HTR-8/SVneo (cell line): ENCODE measurements around the gene WNT8B.

Experiments used
- DNase-seq: peaks from one replicate; pipeline ENCODE4 v3.0.0; 2011; ENCODE audit warnings: low spot score, mixed read lengths; ENCODE audit not compliant: insufficient read length
- FAIRE-seq: peaks from 2 replicates; lab custom pipeline; 2011; peaks lifted over from hg19 to GRCh38; lab: Jason Lieb, UNC

The WNT8B gene, protein sequence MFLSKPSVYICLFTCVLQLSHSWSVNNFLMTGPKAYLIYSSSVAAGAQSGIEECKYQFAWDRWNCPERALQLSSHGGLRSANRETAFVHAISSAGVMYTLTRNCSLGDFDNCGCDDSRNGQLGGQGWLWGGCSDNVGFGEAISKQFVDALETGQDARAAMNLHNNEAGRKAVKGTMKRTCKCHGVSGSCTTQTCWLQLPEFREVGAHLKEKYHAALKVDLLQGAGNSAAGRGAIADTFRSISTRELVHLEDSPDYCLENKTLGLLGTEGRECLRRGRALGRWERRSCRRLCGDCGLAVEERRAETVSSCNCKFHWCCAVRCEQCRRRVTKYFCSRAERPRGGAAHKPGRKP

DNA sequence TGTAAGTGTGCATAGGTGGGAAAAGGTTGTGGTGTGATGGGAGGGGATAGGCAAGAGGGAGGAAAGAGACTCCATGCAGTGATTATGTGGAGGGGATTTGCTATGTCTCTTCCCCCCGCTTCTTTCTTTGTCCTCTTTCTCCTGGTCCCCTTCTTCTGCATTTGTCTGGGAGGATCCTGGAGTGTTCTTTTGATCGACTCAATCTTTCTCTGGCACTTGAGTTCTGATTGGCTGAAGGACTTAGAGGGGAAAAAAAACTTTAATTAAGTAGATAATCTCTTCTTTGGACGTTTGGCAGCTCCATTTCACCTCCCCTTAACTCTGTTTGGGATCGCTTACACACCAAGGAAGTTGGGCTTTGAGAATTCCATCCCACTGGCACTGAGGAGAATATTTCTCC, at the start of gene WNT8B:
TSS of gene WNT8B (plus strand) at position 301 of the 400 bp plus-strand sequence. CDS start 160 bp downstream, outside the sequence.
- no peak for FAIRE-seq
- DNase-seq: no peak

DNA sequence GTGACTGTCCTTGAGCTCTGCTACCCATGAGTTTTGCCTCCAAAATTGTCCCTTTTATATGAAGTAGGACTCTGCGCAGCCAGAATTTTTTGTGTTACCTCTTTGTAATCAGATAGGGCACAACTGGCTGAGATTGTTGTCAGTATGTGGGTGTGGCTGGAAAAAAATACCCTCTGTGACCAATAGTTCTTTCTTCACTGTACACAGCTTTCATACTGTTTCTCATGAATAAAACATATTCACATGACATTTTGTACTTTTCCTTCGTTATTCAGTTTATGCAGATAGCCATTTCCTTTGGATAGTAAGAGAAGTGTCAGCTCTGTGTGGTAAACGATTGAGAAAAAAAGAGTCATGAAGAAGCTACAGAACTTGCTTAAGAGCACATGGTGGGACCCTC, 49.6 kb upstream of the WNT8B start:
- no peak for FAIRE-seq
- no peak for DNase-seq

DNA sequence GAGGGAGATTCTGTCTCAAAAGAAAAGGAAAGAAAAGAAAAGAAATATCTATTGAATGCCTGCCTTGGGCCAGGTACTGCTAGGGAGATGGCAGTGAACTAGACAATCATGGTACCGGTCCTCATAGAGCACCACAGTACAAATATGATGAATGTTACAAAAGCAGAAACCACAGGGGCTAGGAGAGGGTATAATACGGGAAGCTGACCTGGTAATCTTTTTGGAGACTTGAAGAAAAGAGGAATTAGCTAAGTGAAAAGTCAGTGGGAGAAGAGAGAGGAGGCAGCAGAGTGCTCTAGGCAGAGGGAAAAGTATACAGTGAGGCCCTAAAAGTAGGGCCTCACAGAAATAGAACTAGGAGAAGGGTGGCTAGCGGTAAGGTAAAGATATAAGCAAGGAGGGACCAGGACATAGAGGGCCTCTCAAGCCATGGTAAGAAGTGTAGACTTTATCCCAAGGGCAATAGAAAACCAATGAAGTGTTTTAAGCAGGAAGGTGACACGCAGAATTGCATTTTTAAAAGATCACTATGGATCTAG, 42.8 kb upstream of the WNT8B start:
- no peak for DNase-seq

DNA sequence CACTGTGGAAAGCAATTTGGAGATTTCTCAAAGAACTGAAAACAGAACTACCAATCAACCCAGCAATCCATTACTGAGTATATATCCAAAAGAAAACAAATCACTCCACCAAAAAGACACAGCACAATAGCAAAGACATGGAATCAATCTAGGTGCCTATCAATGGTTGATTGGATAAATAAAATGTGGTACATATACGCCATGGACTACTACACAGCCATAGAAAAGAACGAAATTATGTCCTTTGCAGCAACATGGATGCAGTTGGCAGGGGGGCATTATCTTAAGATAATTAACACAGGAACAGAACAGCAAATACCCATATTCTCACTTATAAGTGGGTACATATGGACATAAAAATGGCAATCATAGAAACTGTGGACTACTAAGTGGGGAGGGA, 35.4 kb upstream of the WNT8B start:
- FAIRE-seq (no peak), DNase-seq (no peak)

More for the DNA sequence above, 42.8 kb upstream of the WNT8B start:
- no peak for FAIRE-seq

DNA sequence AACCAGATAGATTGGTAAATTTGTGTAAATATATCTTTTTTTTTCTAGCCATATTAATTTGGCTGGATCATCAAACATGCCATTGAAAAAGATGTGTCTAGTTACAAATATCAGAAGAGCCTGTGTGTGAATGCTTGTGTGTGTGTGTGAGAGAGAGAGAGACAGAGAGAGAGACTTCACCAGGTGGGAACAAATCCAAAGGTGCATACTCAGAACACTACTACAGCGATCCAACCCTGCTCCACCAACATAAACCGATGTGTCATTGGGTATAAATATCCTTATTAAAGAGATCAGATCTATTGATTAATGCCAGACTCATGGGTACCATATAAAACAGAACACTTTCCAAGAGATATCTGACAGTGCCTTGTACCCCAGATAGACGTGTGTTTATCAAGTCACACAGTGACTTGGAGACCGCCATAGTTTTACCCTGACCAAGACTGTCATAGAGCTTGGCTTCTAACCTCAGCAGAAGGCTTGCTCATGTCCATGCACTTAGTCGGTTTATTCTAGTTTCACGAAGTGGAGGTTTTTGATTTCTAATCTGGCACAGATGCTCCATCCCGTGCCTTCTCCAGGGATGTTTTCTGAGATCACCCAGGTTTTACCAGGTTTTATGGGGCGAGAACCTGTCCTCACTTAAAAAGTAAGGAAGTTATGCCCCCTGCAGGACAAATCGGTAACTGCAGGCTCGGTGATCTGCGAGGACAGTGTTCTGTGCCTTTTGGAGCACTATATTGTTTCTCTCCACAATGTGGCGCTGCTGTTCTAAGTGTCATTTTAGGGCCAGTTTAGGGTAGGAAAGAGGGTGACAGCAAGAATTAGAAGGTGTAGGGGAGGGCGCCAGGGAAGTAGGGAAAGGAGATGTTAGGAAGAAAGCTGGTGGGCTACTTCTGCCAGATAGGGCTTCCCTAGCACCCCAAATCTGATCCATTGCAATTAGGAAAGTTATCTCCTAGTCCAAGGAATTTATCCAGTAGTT, 29.3 kb upstream of the WNT8B start:
- peak; percentile 94 for FAIRE-seq
- DNase-seq: peak; percentile 79

DNA sequence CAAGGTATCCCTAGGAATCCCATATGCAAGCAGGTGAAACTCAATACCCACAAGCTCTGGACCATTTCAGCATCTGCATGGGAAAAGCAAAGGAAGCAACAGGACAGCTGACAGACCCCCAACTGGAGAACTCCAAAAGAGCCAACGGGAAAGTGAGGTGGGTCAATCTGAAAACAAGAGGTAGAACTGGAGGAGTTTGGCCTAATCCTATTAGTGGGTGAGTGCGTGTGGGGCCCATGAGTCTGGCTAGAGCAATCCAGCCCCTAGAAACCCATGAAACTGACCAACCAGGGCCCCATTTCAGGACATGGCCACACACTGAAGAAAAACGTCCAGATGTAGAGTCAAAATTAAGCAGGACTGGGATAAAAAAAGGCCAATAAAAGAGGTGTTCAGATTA, 26.6 kb upstream of the WNT8B start:
- FAIRE-seq (no peak), DNase-seq (no peak)

DNA sequence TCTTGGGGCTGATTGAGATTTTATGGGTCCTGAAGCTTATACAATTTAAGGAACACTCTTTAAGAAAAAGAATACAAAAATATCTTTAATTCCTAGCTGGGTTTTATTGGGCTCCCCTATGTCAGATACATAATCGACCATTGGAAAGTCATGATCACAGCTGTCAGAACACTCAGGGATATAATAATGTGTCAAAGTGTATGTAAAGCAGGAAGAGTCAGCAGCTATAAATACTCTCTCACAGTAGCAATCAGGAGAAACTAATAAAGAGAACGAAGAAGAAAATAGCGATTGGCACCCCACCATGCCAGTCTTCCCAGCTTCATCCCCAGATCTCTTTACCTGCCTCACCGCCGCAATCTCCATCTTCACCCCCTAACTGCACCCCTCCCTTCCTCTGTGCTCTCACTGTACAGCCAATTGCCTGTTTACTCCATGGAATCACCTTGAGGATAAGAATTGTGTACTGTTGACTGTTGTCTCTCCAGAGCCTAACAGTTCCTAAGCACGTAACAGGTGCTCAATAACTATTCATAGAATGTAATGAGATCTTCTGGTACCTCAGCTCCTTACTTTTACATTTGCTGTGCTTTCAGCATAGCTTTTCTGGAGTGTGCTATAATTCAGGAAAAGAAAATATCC, 24.0 kb upstream of the WNT8B start:
- no peak for FAIRE-seq
- DNase-seq: no peak

DNA sequence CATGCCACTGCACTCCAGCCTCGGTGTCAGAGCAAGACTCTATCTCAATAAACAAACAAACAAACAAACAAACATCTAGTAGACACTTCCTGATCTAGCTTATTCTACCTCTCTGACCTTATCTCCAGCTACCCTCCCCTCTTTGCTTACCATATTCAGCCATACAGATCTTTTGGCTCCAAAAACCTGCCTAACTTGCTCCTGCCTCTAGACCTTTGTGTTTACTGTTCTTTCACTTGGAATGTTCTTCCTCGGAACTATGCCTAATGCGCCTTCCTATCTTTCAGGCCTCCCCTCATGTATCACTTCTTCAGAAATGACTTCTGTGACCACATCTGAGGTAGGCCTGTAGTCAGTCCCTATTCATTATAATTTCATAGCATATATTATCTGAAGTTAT, 20.3 kb upstream of the WNT8B start:
- DNase-seq: no peak
- FAIRE-seq: no peak

DNA sequence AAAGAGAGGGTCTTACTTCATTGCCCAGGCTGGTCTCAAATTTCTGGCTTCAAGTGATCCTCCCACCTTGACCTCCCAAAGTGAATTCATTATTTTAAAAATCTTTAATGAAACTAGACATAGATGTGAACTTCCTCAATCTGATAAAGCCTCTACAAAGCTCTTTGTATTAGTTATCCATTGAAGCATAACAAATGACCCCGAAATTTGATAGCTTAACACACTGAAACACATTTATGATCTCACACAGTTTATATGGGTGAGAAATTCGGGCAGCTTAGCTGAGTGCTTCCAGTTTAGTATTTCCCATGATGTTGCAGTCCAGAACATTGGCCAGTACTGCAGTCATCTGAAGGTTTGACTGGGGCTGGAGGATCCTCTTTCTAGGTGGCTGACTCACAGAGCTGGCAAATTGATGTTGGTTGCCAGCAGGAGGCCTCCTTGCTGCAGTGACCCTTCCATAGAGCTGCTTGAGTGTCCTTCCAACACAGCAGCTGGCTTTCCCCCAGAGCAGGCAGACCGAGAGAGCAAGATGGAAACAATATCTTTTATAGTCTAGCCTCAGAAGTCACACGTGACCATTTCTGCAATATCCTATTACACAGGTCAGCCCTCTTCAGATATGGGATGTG, 16.6 kb upstream of the WNT8B start:
- DNase-seq (no peak), FAIRE-seq (no peak)

DNA sequence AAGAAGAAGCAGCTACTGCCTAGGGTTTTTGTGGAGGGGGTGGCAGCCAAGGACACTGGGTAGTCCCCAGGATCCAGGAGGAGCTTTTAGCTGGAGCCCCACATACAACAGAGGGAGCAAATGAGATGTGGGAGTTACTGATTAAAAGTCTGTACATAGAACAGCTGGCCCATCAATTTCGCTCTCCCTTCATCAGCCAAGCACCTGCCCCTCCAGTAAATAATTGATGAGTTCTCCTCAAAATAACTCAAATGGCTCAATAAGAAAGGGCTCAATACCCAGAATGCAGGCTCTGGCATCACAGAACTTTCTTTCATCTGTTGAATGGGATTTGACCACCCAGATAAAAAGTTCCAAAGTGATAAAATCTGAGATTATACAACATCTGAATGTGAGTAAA, 15.1 kb upstream of the WNT8B start:
- FAIRE-seq (no peak), DNase-seq (no peak)

DNA sequence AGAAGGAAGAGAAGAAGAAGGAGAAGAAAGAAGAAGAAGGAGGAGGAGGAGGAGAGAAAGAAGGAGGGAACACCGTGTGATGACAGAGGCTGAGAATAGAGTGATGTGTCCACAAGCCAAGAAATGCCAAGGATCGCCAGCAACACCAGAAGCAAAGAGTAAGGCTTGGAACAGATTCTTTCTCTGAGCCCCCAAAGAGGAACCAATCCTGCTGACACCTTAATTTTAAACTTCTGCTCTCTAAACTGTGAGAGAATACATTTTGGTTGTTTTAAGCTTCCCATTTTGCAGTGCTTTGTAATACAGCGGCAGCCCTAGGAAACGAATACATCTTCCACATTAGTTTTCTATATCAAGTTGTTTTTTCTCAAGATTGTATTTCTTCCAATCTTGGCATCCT, 13.9 kb upstream of the WNT8B start:
- FAIRE-seq (no peak), DNase-seq (no peak)

DNA sequence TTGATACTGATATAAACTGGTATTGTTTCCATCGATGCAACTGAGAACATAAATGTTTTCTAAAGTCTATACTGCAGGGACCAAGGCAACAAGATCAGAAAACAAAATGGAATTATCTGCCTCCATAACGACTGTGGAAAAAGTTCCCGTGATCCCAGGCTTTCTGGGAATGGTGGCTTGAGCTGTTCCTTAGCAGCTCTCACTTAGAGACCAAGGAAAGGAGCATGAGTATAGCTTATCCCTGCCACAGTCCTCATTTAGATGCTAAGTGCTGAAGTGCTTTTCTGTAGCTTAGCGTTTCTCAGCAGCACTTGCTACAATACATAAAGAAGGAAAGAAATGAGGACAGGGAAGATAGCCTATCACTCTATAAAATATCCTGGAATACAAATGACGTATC, 5.5 kb downstream of the WNT8B start:
- no peak for DNase-seq
- FAIRE-seq: no peak

DNA sequence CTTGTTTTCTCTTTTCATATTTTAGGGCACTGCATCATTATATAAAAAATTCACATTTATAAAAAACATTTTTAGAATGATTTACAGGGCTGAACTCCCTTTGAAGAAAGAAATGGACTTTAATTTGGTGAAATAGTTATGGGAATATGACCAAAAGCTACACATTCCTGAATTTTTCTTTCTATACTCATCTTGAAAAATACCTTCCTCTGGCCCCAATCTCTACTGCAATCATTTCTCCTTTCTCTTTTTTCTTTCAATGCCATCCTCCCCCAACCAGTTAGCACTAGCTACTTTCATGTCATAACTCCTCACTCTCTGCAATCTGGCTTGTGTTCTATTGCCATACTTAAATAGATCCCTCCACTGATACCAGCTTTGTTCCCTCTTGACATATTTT, 6.2 kb downstream of the WNT8B start:
- DNase-seq (no peak), FAIRE-seq (no peak)

DNA sequence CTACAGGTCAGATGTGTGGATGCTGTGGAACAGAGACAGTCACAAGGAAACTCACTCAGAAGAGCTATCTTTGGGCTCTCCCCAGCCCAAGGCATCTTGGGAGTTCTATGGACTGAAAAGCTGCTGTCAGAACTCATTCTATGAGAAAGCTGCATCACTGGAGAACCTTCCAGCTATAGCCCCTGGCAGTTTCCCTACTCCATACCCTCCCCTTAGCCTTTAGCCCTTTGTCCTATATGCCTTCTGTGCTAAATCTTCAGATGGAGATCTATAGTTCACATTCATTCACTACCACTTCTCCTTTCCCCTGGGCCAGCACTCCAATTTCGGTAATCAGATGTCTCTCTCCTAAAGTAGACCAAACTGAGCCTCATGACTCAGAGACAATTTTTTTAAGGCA, 6.9 kb downstream of the WNT8B start:
- FAIRE-seq (no peak), DNase-seq (no peak)

DNA sequence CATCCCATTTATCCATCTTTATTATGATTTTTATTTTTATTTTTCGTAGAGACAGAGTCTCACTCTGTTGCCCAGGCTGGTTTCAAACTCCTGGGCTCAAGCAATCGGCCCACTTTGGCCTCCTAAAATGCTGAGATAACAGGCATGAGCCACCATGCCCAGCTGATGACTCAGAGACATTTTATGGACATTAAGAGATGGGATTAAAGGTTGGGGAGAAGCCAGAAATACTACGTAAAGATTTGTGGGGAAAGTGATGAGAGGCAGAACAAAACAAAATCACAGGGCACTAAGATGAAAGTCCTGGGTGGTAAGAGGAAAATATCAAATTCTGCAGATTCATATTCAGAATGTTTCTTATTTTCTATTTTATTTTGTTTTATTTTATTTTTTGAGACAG, 7.6 kb downstream of the WNT8B start:
- FAIRE-seq: no peak
- no peak for DNase-seq

DNA sequence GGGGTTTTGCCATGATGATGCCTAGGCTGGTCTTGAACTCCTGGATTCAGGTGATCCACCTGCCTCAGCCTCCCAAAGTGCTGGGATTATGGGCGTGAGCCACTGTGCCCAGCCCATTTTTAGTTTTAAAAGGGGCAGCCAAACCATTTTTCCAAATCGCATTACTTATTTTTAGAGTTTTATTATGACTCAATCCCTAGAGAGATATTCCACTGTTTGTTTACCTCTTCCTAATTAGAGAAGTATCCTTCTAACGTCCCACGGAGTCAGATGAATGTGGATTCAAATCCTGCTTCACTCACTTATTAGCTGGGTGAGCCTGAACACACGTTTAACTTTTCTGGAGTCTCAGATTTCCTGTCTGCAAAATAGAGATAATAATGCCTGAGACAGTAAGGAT, 15.2 kb downstream of the WNT8B start:
- no peak for FAIRE-seq
- DNase-seq: no peak

DNA sequence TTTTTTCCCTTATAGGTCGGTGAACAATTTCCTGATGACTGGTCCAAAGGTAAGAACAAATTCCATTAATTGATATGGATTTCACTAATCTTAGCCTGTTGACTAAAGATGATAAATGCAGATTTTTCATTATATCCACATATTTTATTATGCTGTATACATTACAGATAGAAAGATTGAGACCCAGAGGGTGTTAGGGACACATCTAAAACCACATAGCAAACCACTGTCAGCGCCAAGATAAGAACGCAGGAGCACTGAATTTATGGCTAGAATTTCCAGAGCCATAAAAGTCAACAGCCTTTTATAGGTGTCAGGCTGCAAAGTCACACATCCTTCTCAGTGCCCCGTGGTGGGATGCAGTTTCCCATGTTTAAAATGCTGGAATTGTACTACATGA, 16.2 kb downstream of the WNT8B start:
- DNase-seq (no peak), FAIRE-seq (no peak)

DNA sequence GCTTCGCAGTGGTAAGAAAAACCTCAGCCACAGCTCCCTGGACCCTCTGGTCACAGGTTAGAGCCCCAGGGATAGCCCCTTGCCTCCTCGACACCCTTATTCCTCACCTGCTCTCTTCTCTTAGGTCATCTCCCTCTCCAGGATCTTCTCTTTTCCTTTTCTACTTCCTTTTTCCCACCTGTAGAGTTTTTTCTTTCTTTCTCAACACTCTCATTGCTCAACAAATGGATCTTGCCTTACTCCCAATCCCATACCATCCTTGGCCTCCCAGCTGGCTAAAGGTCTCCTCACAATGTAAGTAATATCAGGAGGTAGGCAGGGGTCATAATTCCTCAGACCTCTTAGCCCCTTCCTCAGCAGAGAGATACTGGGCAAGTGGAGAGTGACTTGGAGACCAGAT, 17.2 kb downstream of the WNT8B start:
- DNase-seq (no peak), FAIRE-seq (no peak)

DNA sequence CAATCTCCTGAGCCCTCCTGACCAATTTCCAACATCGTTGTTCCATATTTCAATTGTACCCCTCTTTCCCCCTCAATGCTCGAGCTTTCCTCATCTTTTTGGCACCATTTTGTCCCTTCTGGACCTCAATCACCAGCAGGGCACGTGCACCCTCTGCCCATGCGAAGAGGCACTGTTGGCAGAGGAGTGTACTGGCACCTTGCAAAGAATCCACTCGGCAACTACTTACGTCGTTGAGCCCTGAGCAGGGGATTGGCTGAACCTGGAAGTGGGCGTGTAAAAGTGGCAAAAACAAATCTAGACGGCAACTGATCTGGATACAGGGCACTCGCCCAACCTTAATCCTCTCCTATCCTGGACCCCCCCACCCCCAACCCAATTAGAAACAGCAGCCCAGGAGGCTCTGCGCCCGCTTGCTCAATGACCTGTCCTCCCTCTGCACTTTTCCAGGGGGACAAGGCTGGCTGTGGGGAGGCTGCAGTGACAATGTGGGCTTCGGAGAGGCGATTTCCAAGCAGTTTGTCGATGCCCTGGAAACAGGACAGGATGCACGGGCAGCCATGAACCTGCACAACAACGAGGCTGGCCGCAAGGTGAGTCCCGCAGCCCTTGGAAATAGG, 18.8 kb downstream of the WNT8B start:
- FAIRE-seq: peak; percentile 96
- DNase-seq: peak; percentile 89
